C4-2B (cell line): ENCODE data around the gene PDCD1LG2.

Experiments used
- ZFX ChIP-seq: fragments of 450-650 bp; IDR thresholded peaks from 2 replicates; pipeline ENCODE4 v1.6.1; 2017
- TF ChIP-seq, protein P1 (sequence below): fragments of 450-650 bp; conservative IDR thresholded peaks from 2 replicates; pipeline ENCODE4 v1.5.1; 2017; ENCODE audit warnings: mild to moderate bottlenecking

DNA sequence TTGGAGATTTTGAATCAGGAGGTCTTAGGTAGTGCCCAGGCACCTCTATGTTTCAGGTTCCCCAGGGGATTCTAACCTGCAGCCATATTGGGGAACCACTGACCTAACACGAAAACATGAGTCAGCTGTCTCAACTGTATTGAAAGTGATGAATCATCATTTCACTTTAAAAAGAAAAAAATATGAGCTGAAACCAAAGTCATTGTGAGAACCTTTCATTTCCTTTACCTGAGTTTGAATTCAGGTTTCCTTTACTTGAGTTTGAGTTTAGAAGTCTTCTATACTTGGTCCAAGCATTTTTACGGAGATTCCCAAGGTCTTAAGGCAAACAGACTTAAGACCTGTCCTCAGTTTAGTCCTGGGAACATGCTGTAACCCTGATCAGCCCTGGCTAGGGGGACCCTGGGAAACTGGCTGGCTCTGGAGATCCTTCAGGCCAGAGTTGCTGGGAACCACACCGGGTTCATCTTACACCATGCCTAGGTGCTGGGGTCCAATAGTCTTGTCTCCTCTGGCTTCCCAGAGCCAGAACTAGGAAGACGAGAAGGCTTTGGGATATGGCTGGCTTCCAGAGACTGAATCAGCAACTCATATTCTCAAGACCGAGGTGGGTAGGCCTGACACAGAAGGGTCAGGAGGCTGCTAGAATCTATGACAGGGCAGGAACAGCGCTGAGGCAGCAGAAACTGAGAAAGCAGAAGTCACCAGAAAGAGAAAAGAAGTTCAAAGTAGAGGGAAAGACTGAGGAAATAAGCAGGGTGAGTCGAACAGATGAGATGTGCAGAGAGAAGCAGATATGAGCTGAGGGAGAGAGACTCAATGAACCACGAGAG lies 16.4 kb upstream of the PDCD1LG2 start:
- TF ChIP-seq, protein P1, sequence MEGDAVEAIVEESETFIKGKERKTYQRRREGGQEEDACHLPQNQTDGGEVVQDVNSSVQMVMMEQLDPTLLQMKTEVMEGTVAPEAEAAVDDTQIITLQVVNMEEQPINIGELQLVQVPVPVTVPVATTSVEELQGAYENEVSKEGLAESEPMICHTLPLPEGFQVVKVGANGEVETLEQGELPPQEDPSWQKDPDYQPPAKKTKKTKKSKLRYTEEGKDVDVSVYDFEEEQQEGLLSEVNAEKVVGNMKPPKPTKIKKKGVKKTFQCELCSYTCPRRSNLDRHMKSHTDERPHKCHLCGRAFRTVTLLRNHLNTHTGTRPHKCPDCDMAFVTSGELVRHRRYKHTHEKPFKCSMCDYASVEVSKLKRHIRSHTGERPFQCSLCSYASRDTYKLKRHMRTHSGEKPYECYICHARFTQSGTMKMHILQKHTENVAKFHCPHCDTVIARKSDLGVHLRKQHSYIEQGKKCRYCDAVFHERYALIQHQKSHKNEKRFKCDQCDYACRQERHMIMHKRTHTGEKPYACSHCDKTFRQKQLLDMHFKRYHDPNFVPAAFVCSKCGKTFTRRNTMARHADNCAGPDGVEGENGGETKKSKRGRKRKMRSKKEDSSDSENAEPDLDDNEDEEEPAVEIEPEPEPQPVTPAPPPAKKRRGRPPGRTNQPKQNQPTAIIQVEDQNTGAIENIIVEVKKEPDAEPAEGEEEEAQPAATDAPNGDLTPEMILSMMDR = no peak
- TF ChIP-seq ZFX = no peak
